Measurements from ENCODE around the gene ZBTB46.

The ZBTB46 gene

DNA sequence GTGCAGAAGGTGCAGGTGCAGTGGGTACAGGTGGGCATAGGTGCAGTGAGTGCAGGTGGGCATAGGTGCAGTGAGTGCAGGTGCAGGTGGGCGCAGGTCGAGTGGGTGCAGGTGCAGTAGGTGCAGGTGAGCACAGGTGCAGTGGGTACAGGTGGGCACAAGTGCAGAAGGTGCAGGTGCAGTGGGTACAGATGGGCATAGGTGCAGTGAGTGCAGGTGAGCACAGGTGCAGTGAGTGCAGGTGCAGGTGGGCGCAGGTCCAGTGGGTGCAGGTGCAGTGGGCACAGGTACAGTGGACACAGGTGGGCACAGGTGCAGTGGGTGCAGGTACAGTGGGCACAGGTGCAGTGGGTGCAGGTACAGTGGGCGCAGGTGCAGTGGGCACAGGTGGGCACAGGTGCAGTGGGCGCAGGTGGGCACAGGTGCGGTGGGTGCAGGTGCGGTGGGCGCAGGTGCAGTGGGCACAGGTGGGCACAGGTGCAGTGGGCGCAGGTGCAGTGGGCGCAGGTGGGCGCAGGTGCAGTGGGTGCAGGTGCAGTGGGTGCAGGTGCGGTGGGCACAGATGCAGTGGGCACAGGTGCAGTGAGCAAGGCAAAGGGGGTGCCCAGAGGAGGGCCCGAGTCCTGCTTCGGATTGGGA is 15.3 kb downstream of the ZBTB46 start:
- TF ChIP-seq, protein P1, sequence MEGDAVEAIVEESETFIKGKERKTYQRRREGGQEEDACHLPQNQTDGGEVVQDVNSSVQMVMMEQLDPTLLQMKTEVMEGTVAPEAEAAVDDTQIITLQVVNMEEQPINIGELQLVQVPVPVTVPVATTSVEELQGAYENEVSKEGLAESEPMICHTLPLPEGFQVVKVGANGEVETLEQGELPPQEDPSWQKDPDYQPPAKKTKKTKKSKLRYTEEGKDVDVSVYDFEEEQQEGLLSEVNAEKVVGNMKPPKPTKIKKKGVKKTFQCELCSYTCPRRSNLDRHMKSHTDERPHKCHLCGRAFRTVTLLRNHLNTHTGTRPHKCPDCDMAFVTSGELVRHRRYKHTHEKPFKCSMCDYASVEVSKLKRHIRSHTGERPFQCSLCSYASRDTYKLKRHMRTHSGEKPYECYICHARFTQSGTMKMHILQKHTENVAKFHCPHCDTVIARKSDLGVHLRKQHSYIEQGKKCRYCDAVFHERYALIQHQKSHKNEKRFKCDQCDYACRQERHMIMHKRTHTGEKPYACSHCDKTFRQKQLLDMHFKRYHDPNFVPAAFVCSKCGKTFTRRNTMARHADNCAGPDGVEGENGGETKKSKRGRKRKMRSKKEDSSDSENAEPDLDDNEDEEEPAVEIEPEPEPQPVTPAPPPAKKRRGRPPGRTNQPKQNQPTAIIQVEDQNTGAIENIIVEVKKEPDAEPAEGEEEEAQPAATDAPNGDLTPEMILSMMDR (IDR thresholded peaks at IDR 0.05; ENCODE audit: borderline replicate concordance, control extremely low read depth, extremely low read depth, insufficient read depth, missing control alignments): no peak
- DNase-seq (ENCODE audit: low spot score): no peak
- in situ Hi-C loops (cut with MboI; ENCODE audit: low sequenced_read_pairs, unreplicated experiment): no loop called here

DNA sequence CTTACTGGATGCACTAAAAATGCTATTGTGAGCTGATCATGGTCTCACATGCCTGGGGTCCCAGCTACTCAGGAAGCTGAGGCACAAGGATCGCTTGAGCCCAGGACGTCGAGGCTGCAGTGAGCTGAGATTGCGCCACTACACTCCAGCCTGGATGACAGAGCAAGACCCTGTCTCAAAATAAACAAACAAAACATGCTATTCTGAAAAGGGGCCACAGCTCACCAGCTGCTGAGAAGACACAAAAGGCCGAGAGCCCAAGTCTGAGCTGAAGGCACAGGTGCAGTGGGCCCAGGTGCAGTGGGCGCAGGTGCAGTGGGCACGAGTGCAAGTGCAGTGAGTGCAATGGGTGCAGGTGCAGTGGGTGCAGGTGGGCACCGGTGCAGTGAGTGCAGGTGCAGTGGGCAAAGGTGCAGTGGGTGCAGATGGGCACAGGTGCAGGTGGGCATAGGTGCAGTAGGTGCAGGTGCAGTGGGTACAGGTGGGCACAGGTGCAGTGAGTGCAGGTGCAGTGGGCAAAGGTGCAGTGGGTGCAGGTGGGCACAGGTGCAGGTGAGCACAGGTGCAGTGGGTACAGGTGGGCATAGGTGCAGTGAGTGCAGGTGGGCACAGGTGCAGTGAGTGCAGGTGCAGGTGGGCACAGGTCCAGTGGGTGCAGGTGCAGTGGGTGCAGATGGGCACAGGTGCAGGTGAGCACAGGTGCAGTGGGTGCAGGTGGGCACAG is 16.0 kb downstream of the ZBTB46 start:
- in situ Hi-C loops (cut with MboI; ENCODE audit: low sequenced_read_pairs, unreplicated experiment): no loop called here
- DNase-seq (ENCODE audit: low spot score): no peak
- TF ChIP-seq, protein P1 (IDR thresholded peaks at IDR 0.05; ENCODE audit: borderline replicate concordance, control extremely low read depth, extremely low read depth, insufficient read depth, missing control alignments): no peak

DNA sequence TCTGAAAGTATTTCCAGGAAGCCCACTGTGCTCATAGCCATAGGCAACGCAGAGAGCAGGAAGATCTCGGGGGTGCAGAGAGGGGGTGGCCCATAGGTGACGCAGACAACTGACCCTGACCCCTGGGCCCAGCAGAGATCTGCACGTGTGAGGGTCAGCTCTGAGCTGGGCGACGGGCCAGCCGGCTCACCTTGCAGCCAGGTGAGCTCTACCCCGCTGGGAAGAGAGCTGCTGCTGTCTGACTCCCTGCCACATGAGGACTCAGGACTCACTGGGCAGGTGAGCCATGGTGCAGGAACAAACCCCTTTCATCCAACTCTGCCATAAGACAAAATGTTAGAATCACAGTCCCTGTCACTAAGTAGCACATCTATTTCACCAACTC is 19.6 kb downstream of the ZBTB46 start:
- in situ Hi-C loops (cut with MboI; ENCODE audit: low sequenced_read_pairs, unreplicated experiment): no loop called here
- TF ChIP-seq, protein P1 (IDR thresholded peaks at IDR 0.05; ENCODE audit: borderline replicate concordance, control extremely low read depth, extremely low read depth, insufficient read depth, missing control alignments): no peak
- no peak for DNase-seq (ENCODE audit: low spot score)

DNA sequence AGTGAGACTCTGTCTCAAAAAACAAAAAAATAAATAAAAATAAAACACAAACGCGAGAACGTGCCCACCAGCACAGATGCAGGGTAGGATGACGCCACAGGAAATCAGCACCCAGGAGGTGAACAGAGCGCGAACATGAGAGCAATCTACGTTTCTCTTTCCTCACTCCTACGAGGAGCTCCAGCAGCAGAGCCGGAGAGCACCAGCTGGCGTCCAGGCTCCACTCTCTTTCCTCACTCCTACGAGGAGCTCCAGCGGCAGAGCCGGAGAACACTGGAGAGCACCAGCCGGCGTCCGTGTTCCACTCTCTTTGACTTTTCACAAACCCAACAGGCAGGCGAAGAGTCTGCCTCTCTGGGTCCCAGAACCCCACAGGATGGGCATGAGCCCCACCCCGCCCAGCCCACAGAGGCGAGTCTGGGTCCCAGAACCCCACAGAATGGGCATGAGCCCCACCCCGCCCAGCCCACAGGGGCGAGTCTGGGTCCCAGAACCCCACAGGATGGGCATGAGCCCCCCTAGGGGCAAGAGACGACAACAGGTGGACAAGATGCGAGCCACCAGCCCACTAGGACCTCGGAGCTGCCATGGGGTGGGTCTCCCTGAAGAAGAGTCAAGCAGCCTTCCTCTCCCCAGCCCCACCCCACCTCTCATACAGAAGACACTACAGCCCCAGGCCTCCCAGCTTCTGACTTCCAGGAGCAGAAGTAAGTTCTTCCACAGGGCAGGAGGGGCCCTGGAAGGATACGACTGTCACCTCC is 20.2 kb downstream of the ZBTB46 start:
- no peak for DNase-seq (ENCODE audit: low spot score)
- in situ Hi-C loops (cut with MboI; ENCODE audit: low sequenced_read_pairs, unreplicated experiment): no loop called here
- TF ChIP-seq, protein P1 (IDR thresholded peaks at IDR 0.05; ENCODE audit: borderline replicate concordance, control extremely low read depth, extremely low read depth, insufficient read depth, missing control alignments): no peak

DNA sequence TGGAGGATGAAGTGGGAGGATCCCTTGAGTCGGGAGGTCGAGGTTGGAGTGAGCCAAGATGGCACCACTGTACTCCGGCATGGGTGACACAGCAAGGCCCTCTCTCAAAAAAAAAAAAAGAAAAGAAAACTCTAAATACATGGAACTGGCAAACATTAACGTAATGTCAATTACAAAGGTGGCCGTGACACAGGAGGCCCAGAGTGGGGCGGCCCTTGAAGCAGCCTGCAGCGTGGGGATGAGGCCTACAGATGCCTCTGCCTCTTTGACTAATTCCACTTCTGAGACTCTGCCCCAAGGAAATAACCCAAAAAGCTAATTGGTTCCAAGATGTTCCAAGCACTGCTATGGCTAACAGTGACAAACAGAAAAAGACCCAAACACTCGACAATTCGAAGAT is 21.2 kb downstream of the ZBTB46 start:
- in situ Hi-C loops (cut with MboI; ENCODE audit: low sequenced_read_pairs, unreplicated experiment): no loop called here
- TF ChIP-seq, protein P1 (IDR thresholded peaks at IDR 0.05; ENCODE audit: borderline replicate concordance, control extremely low read depth, extremely low read depth, insufficient read depth, missing control alignments): no peak

DNA sequence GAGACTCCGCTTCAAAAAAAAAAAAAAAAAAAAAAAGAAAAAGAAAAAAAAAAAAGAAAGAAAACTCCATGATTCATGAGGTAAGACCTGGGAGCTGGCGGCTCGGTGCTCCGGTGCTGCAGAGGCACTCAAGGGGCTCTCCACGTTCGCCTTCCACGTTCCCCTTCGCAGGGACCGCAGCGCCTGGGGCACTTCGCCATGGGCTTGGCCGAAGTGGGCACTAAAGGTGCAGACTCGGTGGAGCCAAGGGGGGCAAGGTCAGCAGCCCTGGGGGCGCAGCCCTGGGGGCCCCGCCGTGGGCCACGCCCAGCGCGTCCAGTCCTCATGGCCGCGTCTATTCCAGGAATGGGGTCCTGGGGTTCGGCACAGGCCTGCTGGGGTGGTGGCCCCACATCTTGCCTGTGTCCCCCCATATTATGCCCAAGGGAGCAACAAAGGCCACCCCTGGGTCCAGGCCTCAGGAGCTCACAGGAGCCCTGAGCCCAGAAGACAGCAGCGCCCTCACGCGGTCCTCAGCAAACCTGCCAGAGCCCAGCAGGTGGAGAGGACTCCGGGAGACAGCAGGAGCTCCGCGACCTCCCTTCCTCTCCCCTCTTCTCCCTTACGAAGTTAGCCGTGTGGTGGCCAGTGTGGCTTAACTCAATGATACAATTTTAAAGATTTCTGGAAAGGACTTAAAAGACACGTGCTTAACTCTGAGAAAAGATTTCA is 21.9 kb downstream of the ZBTB46 start:
- in situ Hi-C loops (cut with MboI; ENCODE audit: low sequenced_read_pairs, unreplicated experiment): no loop called here
- no peak for DNase-seq (ENCODE audit: low spot score)
- TF ChIP-seq, protein P1 (IDR thresholded peaks at IDR 0.05; ENCODE audit: borderline replicate concordance, control extremely low read depth, extremely low read depth, insufficient read depth, missing control alignments): no peak

More for the DNA sequence above, 21.2 kb downstream of the ZBTB46 start:
- DNase-seq (ENCODE audit: low spot score): no peak

All from GM13976 (cell line).